GM12878 (cell line): ENCODE measurements around the gene ABCB9. TPM values are rescaled to one million over a fixed set of nuclear protein-coding genes. Genes with fewer than 3 reads are reported as not detected.

Source experiments
- ATAC-seq: fragments of 200-7000 bp; cut with Tn5 transposase; 3 replicates; pipeline ENCODE4 v1.9.1; 2020; ENCODE audit warnings: mild to moderate bottlenecking, moderate library complexity
- BruUV-seq: library from RNA; stranded (reverse); fragments of 400-500 nt; replicated peaks from 2 replicates; lab custom pipeline; 2021; lab: Mats Ljungman, UMichigan
- CTCF ChIA-PET: fragments of 300-600 bp; sonication (Branson Sonifier 250); formaldehyde crosslinking; extraction: SDS; loops from one replicate; lab custom pipeline; 2021; ENCODE audit warnings: inconsistent platforms; lab: Yijun Ruan, JAX
- POLR2A ChIA-PET: fragments of 350-600 bp; formaldehyde crosslinking; extraction: SDS; loops from one replicate; lab custom pipeline; 2021; ENCODE audit warnings: inconsistent platforms; lab: Charles Lee
- RAD21 ChIA-PET: fragments of 300-600 bp; sonication (Branson Sonifier 250); formaldehyde crosslinking; loops from one replicate; lab custom pipeline; 2023; ENCODE audit warnings: antibody characterized with exemption; ENCODE audit not compliant: unreplicated experiment; lab: Charles Lee
- SMC1A ChIA-PET: fragments of 300-600 bp; sonication (Branson Sonifier 250); formaldehyde crosslinking; loops from one replicate; lab custom pipeline; 2023; ENCODE audit not compliant: unreplicated experiment, uncharacterized antibody; lab: Charles Lee
- DNase-seq: peaks from one replicate; pipeline ENCODE4 v3.0.0-alpha.2; 2011; ENCODE audit warnings: low read depth, low spot score
- FAIRE-seq: peaks from 3 replicates; lab custom pipeline; 2011; peaks lifted over from hg19 to GRCh38; lab: Jason Lieb, UNC
- H2AFZ ChIP-seq: 2 replicates; pipeline ENCODE4 v1.6.0; 2011; ENCODE audit warnings: low read depth, low read length, control low read depth; ENCODE audit not compliant: control insufficient read depth
- H3K27ac ChIP-seq: 2 replicates; pipeline ENCODE4 v1.5.1; 2011; ENCODE audit warnings: control low read depth; ENCODE audit not compliant: control insufficient read depth, insufficient read depth
- H3K27me3 ChIP-seq, 2 experiments: replicated peaks in 1 of 2; 2 replicates each; pipeline versions ENCODE4 v1.6.0 to v1.6.1; 2011; ENCODE audit warnings: low read length in 1 of 2; ENCODE audit not compliant: control insufficient read depth in 2 of 2, insufficient read depth in 2 of 2
- H3K36me3 ChIP-seq, 2 experiments: 2 replicates each; pipeline ENCODE4 v1.5.1; 2011; ENCODE audit warnings: low read length in 1 of 2; ENCODE audit not compliant: control insufficient read depth in 2 of 2, insufficient read depth in 2 of 2
- H3K4me1 ChIP-seq: 2 replicates; pipeline ENCODE4 v1.6.1; 2011; ENCODE audit warnings: mild to moderate bottlenecking, low read length, moderate library complexity, mixed read lengths; ENCODE audit not compliant: control insufficient read depth, insufficient read depth
- H3K4me2 ChIP-seq: 2 replicates; pipeline ENCODE4 v1.6.0; 2011; ENCODE audit warnings: control low read depth; ENCODE audit not compliant: control insufficient read depth, insufficient read depth
- H3K4me3 ChIP-seq: fragments of 200-600 bp; sonication (generic); 2 replicates; pipeline ENCODE4 v1.5.1; 2016
- H3K79me2 ChIP-seq: 2 replicates; pipeline ENCODE4 v1.6.0; 2011; ENCODE audit warnings: low read length; ENCODE audit not compliant: control insufficient read depth, insufficient read depth
- H3K9ac ChIP-seq: 2 replicates; pipeline ENCODE4 v1.8.0; 2011; ENCODE audit warnings: low read length, control low read depth, mixed read lengths; ENCODE audit not compliant: control insufficient read depth, insufficient read depth
- H3K9me3 ChIP-seq: replicated peaks from 3 replicates; pipeline ENCODE4 v1.5.1; 2011; ENCODE audit warnings: mild to moderate bottlenecking, low read length; ENCODE audit not compliant: control insufficient read depth, insufficient read depth
- H4K20me1 ChIP-seq: 2 replicates; pipeline ENCODE4 v1.6.0; 2011; ENCODE audit not compliant: control insufficient read depth, insufficient read depth
- ASH2L ChIP-seq: fragments of 300-600, 200-600 bp; sonication (generic); IDR thresholded peaks from 2 replicates; pipeline ENCODE4 v1.6.1; 2017; ENCODE audit warnings: low read depth, mild to moderate bottlenecking, borderline replicate concordance
- POLR2AphosphoS5 ChIP-seq: IDR thresholded peaks from 2 replicates; pipeline ENCODE4 v1.6.1; 2011; ENCODE audit warnings: mild to moderate bottlenecking, low read length, inconsistent platforms
- TCF3 ChIP-seq: IDR thresholded peaks from 2 replicates; pipeline ENCODE4 v1.6.1; 2012; ENCODE audit warnings: low read depth, mild to moderate bottlenecking, low read length, borderline replicate concordance; ENCODE audit not compliant: insufficient read depth
- ZNF24 ChIP-seq: fragments of 450-650 bp; IDR thresholded peaks from 2 replicates; pipeline ENCODE4 v1.6.1; 2017; ENCODE audit warnings: antibody characterized with exemption, mild to moderate bottlenecking
- WGBS: methylation state at CpG from one replicate; pipeline ENCODE4 v1.1.6; 2016; ENCODE audit warnings: low lambda C conversion rate; ENCODE audit not compliant: insufficient replicate concordance, insufficient coverage; ENCODE audit errors: missing lambda C conversion rate; 5-methylcytosine and 5-hydroxymethylcytosine counted together
- in situ Hi-C: fragments of 300-500 bp; cut with MboI; formaldehyde crosslinking; loops from 9 replicates; pipeline ENCODE4 v1.14.3; 2018; ENCODE audit warnings: mixed read lengths
- intact Hi-C: fragments of 100-400 bp; cut with micrococcal nuclease; formaldehyde crosslinking; loops from one replicate; pipeline ENCODE4 v1.14.2; 2022; ENCODE audit not compliant: unreplicated experiment
- polyA plus RNA-seq, 11 experiments: library from polyadenylated mRNA; depleted of rRNA in 4 of 11; unstranded in 6 of 11; stranded (reverse) in 5 of 11; fragments of >200 nt; fragmentation: Nextera tagmentation in 4 of 11; fragmentation: Illumina TruSeq in 1 of 11; extraction: Ambion mirVana in 4 of 11; extraction: Trizol in 1 of 11; gene quantifications; 1 replicate in 1 of 11; 2 replicates in 10 of 11; pipeline versions ENCODE4 v1.2.1 to v1.2.3, GENCODE V29; 2011 to 2016; ENCODE audit warnings: inconsistent platforms in 2 of 11, missing spikeins in 2 of 11, low read depth in 1 of 11
- total RNA-seq, 4 experiments: library from RNA; depleted of rRNA in 3 of 4; stranded (reverse); fragments of >200 nt in 3 of 4; fragmentation: Illumina TruSeq in 1 of 4; extraction: Trizol in 1 of 4; gene quantifications; 2 replicates each; pipeline versions ENCODE4 v1.2.1 to v1.2.3, GENCODE V29; 2013 to 2021
- TF ChIP-seq, protein P1 (sequence below): fragments of 450-650 bp; formaldehyde crosslinking; IDR thresholded peaks from 2 replicates; pipeline ENCODE4 v1.4.0; 2022; ENCODE audit warnings: mild to moderate bottlenecking, moderate library complexity
- TF ChIP-seq, protein P2 (sequence below): fragments of 450-650 bp; IDR thresholded peaks from 2 replicates; pipeline ENCODE4 v1.6.1; 2016; ENCODE audit warnings: mild to moderate bottlenecking

ABCB9 gene
- total and polyA plus RNA-seq, 10 of the 15 experiments (the other 5 are each of a cell fraction or from before 2014, with no cell fraction given): 0.37 to 4.9 (median 3.1) TPM

- Histone ChIP-seq H3K36me3 (no peaks in the 10 kb centered on the region), H3K9ac (no peak overlapping the region), H3K4me3 (no peak overlapping the region), H4K20me1 (no peaks in the 10 kb centered on the region; the same call in 1 of the 2 replicates), H3K4me1 (peaks cover 49% of the 10 kb centered on the region), H3K9me3 (no peaks in the 10 kb centered on the region; the same call in 2 of the 3 replicates), H3K27ac (no peak overlapping the region), H2AFZ (no peak overlapping the region), H3K27me3 (no peaks in the 10 kb centered on the region), H3K79me2 (peaks cover 36% of the 10 kb centered on the region), H3K4me2 (peak overlapping the region; percentile 81; the same call in 1 of the 2 replicates)
- SMC1A ChIA-PET: interaction anchor here (1.2 to 2.8 kb wide), 5 partner anchors 14 to 53 kb away, joined by 4 to 18 read pairs (median 7); no protein-coding TSS in a partner anchor
- TF ChIP-seq POLR2AphosphoS5 (no peak), TCF3 (no peak), ZNF24 (no peak), ASH2L (no peak)
- TF ChIP-seq, protein P1, sequence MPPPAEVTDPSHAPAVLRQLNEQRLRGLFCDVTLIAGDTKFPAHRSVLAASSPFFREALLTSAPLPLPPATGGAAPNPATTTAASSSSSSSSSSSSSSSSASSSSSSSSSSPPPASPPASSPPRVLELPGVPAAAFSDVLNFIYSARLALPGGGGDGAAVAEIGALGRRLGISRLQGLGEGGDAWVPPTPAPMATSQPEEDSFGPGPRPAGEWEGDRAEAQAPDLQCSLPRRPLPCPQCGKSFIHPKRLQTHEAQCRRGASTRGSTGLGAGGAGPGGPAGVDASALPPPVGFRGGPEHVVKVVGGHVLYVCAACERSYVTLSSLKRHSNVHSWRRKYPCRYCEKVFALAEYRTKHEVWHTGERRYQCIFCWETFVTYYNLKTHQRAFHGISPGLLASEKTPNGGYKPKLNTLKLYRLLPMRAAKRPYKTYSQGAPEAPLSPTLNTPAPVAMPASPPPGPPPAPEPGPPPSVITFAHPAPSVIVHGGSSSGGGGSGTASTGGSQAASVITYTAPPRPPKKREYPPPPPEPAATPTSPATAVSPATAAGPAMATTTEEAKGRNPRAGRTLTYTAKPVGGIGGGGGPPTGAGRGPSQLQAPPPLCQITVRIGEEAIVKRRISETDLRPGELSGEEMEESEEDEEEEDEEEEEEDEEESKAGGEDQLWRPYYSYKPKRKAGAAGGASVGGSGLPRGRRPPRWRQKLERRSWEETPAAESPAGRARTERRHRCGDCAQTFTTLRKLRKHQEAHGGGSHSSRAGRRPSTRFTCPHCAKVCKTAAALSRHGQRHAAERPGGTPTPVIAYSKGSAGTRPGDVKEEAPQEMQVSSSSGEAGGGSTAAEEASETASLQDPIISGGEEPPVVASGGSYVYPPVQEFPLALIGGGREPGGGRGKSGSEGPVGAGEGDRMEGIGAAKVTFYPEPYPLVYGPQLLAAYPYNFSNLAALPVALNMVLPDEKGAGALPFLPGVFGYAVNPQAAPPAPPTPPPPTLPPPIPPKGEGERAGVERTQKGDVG: no peak
- TF ChIP-seq, protein P2, sequence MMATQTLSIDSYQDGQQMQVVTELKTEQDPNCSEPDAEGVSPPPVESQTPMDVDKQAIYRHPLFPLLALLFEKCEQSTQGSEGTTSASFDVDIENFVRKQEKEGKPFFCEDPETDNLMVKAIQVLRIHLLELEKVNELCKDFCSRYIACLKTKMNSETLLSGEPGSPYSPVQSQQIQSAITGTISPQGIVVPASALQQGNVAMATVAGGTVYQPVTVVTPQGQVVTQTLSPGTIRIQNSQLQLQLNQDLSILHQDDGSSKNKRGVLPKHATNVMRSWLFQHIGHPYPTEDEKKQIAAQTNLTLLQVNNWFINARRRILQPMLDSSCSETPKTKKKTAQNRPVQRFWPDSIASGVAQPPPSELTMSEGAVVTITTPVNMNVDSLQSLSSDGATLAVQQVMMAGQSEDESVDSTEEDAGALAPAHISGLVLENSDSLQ: no peak
- POLR2A ChIA-PET: interaction anchor here (1.3 to 3.8 kb wide), 5 partner anchors 8 to 336 kb away, joined by 3 to 21 read pairs (median 10); no protein-coding TSS in a partner anchor
- no peak for FAIRE-seq
- 96% methylated on average over 7 of the region's 7 CpGs for WGBS
- CTCF ChIA-PET: interaction anchor here (0.7 to 12.3 kb wide), 3 partner anchors 16 to 37 kb away, joined by 3 to 107 read pairs (median 7); no protein-coding TSS in a partner anchor
- intact Hi-C loops: no loop called here
- RAD21 ChIA-PET: interaction anchor here (1.6 to 2.6 kb wide), 2 partner anchors 24 to 36 kb away, joined by 5 to 13 read pairs; no protein-coding TSS in a partner anchor
- no TSS peak for BruUV-seq
- in situ Hi-C loops: no loop called here
- no peak for DNase-seq
- no peak for ATAC-seq
Measured at GRCh38 chr12:122896662-122897061, 69.6 kb downstream of the ABCB9 start.
